ENCODE measurements around the gene TLNRD1. TPM values are rescaled to one million over a fixed set of nuclear protein-coding genes. Genes with fewer than 3 reads are reported as not detected.

The TLNRD1 gene
- total and polyA plus RNA-seq, 7 donors: 0.65 to 5.1 (median 2.6) TPM

DNA sequence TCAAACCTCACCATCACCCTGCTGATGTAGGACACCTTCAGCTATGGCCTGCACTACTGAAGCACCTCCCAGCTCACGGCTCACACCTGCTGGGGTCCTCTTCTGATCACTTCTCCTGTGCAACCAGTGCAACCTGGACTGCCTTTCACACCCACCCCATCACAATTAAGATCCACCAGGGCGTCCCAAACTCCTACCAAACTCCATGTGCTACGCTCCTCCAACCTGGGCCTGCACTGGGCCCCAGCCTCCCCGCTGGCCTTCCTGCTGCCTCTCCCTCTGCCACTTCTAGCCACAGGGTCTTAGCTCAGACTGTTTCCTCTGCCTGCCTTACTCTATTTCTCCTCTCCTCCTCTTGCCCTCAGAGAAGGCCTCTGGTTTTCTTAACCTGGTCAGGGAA, 23.9 kb upstream of the TLNRD1 start:
- Histone ChIP-seq H3K4me1 (no peaks in the 10 kb centered on the region), H3K36me3 (ENCODE audit: insufficient read depth in 1 of 2, low read depth in 1 of 2) (peaks cover 2 to 46% of the 10 kb centered on the region in 2 donors), H3K27me3 (ENCODE audit: insufficient read depth in 3 of 3, low read length in 2 of 3) (no peaks in the 10 kb centered on the region), H3K9me3 (no peaks in the 10 kb centered on the region), H3K27ac (no peak overlapping the region), H3K4me3 (no peak overlapping the region)
- no peak for DNase-seq
- intact Hi-C loops (cut with DNase I): loop anchor here (5.0 to 10.0 kb wide), 2 partner anchors 290 to 412 kb away; no protein-coding TSS in a partner anchor
- 91 to 94% (median 93%) methylated on average over 4 of the region's 4 CpGs for WGBS, 3 donors
- no peak for ATAC-seq
- no peak for TF ChIP-seq CTCF (IDR thresholded peaks at IDR 0.05)

DNA sequence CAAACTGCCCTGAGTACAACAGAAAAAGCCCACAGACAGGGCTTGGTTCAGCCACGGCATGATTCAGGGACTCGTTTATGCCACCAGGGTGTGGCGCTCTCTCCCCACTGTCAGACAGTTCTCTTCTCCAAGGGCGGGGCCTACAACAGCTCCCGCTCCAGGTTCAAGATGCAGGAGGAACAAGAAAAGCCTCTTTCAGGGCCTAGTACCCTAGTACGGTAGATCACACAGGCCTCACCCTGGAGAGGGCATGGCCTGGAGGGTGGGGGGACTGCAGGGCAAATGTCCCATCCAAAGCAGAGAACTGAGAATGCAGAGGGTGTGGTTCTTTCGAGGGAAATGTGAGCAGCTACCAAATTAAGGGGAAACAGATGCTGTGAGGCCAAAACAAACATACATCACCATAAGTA, 23.1 kb upstream of the TLNRD1 start:
- no peak overlapping the region for H3K27ac ChIP-seq
- no peak overlapping the region for H3K4me3 ChIP-seq
- no peaks in the 10 kb centered on the region for H3K9me3 ChIP-seq
- intact Hi-C loops (cut with DNase I): loop anchor here (5.0 to 10.0 kb wide), 2 partner anchors 290 to 413 kb away; no protein-coding TSS in a partner anchor
- peak; percentile 69 to 74 for DNase-seq
- TF ChIP-seq CTCF (IDR thresholded peaks at IDR 0.05): peak; percentile 55
- 43 to 49% (median 49%) methylated on average over 7 of the region's 7 CpGs for WGBS, 3 donors
- ATAC-seq: peak; percentile 42 to 74 (median 67)
- peaks cover 2 to 47% of the 10 kb centered on the region in 2 donors for H3K36me3 ChIP-seq (ENCODE audit: insufficient read depth in 1 of 2, low read depth in 1 of 2)
- H3K27me3 ChIP-seq (ENCODE audit: insufficient read depth in 3 of 3, low read length in 2 of 3): no peaks in the 10 kb centered on the region
- H3K4me1 ChIP-seq: no peaks in the 10 kb centered on the region

- Histone ChIP-seq H3K27ac (no peak overlapping the region), H3K4me3 (no peak overlapping the region), H3K36me3 (ENCODE audit: insufficient read depth in 1 of 2, low read depth in 1 of 2) (peaks cover 2 to 48% of the 10 kb centered on the region in 2 donors), H3K9me3 (no peaks in the 10 kb centered on the region), H3K27me3 (ENCODE audit: insufficient read depth in 3 of 3, low read length in 2 of 3) (no peaks in the 10 kb centered on the region), H3K4me1 (no peaks in the 10 kb centered on the region)
- 78 to 91% (median 88%) methylated on average over 7 of the region's 7 CpGs for WGBS, 3 donors
- intact Hi-C loops (cut with DNase I): loop anchor here (5.0 to 10.0 kb wide), 2 partner anchors 288 to 414 kb away; no protein-coding TSS in a partner anchor
- no peak for DNase-seq
- ATAC-seq: no peak
- no peak for TF ChIP-seq CTCF (IDR thresholded peaks at IDR 0.05)
Observed at GRCh38 chr15:80978685-80979329, 21.9 kb upstream of the TLNRD1 start.

- H3K27ac ChIP-seq: no peak overlapping the region
- no peaks in the 10 kb centered on the region for H3K27me3 ChIP-seq (ENCODE audit: insufficient read depth in 3 of 3, low read length in 2 of 3)
- intact Hi-C loops (cut with DNase I): loop anchor here (5.0 to 10.0 kb wide), 3 partner anchors 285 to 415 kb away; no protein-coding TSS in a partner anchor
- H3K4me3 ChIP-seq: no peak overlapping the region
- H3K9me3 ChIP-seq: no peaks in the 10 kb centered on the region
- 76 to 78% (median 77%) methylated on average over 8 of the region's 8 CpGs for WGBS, 3 donors
- TF ChIP-seq CTCF (IDR thresholded peaks at IDR 0.05): no peak
- no peak for DNase-seq
- no peak for ATAC-seq
- H3K36me3 ChIP-seq (ENCODE audit: insufficient read depth in 1 of 2, low read depth in 1 of 2): peaks cover 2 to 48% of the 10 kb centered on the region in 2 donors
- no peaks in the 10 kb centered on the region for H3K4me1 ChIP-seq
Observed at GRCh38 chr15:80979538-80980200, 21.1 kb upstream of the TLNRD1 start.
